ENCODE data around the gene TOM1.

- TF ChIP-seq, protein P1, sequence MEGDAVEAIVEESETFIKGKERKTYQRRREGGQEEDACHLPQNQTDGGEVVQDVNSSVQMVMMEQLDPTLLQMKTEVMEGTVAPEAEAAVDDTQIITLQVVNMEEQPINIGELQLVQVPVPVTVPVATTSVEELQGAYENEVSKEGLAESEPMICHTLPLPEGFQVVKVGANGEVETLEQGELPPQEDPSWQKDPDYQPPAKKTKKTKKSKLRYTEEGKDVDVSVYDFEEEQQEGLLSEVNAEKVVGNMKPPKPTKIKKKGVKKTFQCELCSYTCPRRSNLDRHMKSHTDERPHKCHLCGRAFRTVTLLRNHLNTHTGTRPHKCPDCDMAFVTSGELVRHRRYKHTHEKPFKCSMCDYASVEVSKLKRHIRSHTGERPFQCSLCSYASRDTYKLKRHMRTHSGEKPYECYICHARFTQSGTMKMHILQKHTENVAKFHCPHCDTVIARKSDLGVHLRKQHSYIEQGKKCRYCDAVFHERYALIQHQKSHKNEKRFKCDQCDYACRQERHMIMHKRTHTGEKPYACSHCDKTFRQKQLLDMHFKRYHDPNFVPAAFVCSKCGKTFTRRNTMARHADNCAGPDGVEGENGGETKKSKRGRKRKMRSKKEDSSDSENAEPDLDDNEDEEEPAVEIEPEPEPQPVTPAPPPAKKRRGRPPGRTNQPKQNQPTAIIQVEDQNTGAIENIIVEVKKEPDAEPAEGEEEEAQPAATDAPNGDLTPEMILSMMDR (IDR thresholded peaks at IDR 0.05): no peak
- TF ChIP-seq POLR2A (IDR thresholded peaks at IDR 0.05) (no peak), POLR2AphosphoS5 (IDR thresholded peaks at IDR 0.05) (no peak)
These were observed 8.9 kb downstream of the TOM1 start for GRCh38 chr22:35308480-35309021.

Measured in gastroesophageal sphincter (tissue), 3 donors.